ENCODE results near the gene TMCC1. TPM values are rescaled to one million over a fixed set of nuclear protein-coding genes. Genes with fewer than 3 reads are reported as not detected.

Gene TMCC1
- total and polyA plus RNA-seq, 10 of the 15 experiments (the other 5 are each of a cell fraction or from before 2014, with no cell fraction given): 2.3 to 21.1 (median 8.4) TPM

- TF ChIP-seq SMC3 (IDR thresholded peaks at IDR 0.05; ENCODE audit: borderline replicate concordance, low read length) (peak; percentile 83), CBFB (IDR thresholded peaks at IDR 0.05; ENCODE audit: low read depth) (no peak), TCF3 (IDR thresholded peaks at IDR 0.05; ENCODE audit: borderline replicate concordance, insufficient read depth, low read depth, low read length) (no peak), FOXK2 (IDR thresholded peaks at IDR 0.05) (no peak), MEF2B (IDR thresholded peaks at IDR 0.05; ENCODE audit: partially characterized antibody, poor library complexity, severe bottlenecking) (no peak), USF1 (IDR thresholded peaks at IDR 0.05; ENCODE audit: borderline replicate concordance, extremely low read length, insufficient read depth, low read depth, low read length) (no peak), YY1 (IDR thresholded peaks at IDR 0.05; ENCODE audit: low read depth, low read length) (0 out of 2 replicates have a peak, but pooled peaks have one; percentile 26), ZNF592 (IDR thresholded peaks at IDR 0.05) (no peak), PKNOX1 (IDR thresholded peaks at IDR 0.05) (no peak), NR2F1 (conservative IDR thresholded peaks at IDR 0.05) (no peak), MTA3 (IDR thresholded peaks at IDR 0.05; ENCODE audit: borderline replicate concordance, low read length) (no peak), ZBTB4 (CRISPR knock-in tag; IDR thresholded peaks at IDR 0.05) (no peak), CHD1 (IDR thresholded peaks at IDR 0.05; ENCODE audit: low read depth, low read length) (no peak), CEBPB (IDR thresholded peaks at IDR 0.05; ENCODE audit: borderline replicate concordance in 1 of 2, low read depth in 2 of 2, low read length in 2 of 2) (no peak), EP300 (IDR thresholded peaks at IDR 0.05; ENCODE audit: borderline replicate concordance in 1 of 2, control insufficient read depth in 1 of 2, low read depth in 2 of 2, low read length in 2 of 2) (no peak), FOXM1 (IDR thresholded peaks at IDR 0.05; ENCODE audit: low read depth, low read length) (0 out of 2 replicates have a peak, but pooled peaks have one; percentile 6), JUNB (IDR thresholded peaks at IDR 0.05) (no peak), E2F4 (IDR thresholded peaks at IDR 0.05; ENCODE audit: low read depth, low read length) (no peak)
Observed at GRCh38 chr3:129934234-129935123, 41.0 kb upstream of the TMCC1 start (continued).

Measured in GM12878 (cell line).